HUES64 (cell line): ENCODE data around the gene KNSTRN.

Experiments
- H3K27ac ChIP-seq: 2 replicates; pipeline ENCODE4 v1.7.0; 2013; ENCODE audit warnings: low read depth, low read length, inconsistent platforms
- H3K27me3 ChIP-seq: 2 replicates; pipeline ENCODE4 v1.6.1; 2013; ENCODE audit warnings: mild to moderate bottlenecking, low read length; ENCODE audit not compliant: insufficient read depth
- H3K36me3 ChIP-seq: 2 replicates; pipeline ENCODE4 v1.6.1; 2013; ENCODE audit warnings: mild to moderate bottlenecking, low read length; ENCODE audit not compliant: insufficient read depth
- H3K4me1 ChIP-seq: 2 replicates; pipeline ENCODE4 v1.6.1; 2013; ENCODE audit warnings: mild to moderate bottlenecking, low read length, moderate library complexity; ENCODE audit not compliant: insufficient read depth
- H3K4me3 ChIP-seq: 2 replicates; pipeline ENCODE4 v1.5.1; 2013; ENCODE audit warnings: mild to moderate bottlenecking, low read length, moderate library complexity
- H3K9ac ChIP-seq: 2 replicates; pipeline ENCODE4 v1.6.1; 2013; ENCODE audit warnings: mild to moderate bottlenecking, low read depth, low read length
- H3K9me3 ChIP-seq: 2 replicates; pipeline ENCODE4 v1.6.1; 2013; ENCODE audit warnings: low read depth, low read length; ENCODE audit not compliant: insufficient read depth
- WGBS: fragments of 150-250, 120-280 bp; methylation state at CpG from one replicate; pipeline ENCODE4 v1.1.7; 2013; ENCODE audit warnings: missing lambda C conversion rate; 5-methylcytosine and 5-hydroxymethylcytosine counted together

KNSTRN gene

DNA sequence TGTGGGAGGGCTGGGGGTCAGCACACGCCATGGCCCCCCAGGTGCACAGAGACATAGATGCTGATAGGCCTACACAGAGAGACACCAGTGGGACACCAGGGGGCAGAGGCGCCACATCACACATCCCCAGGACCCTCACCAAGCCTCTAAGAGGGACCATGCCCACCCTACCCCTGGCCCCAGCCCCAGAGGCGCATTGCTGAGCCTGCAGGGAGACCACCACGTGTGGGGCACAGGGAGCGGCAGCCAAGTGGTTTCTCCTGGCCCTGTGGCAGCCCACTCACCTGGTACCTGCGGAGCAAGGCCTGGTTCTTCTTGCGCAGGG lies 42.9 kb upstream of the KNSTRN start:
- H3K27ac ChIP-seq, result no peak overlapping the region
- 84% methylated on average over 7 of the region's 7 CpGs for WGBS
- no peaks in the 10 kb centered on the region for H3K36me3 ChIP-seq
- H3K9ac ChIP-seq, result no peak overlapping the region
- peaks cover 20% of the 10 kb centered on the region for H3K4me1 ChIP-seq
- no peaks in the 10 kb centered on the region for H3K9me3 ChIP-seq
- no peaks in the 10 kb centered on the region for H3K27me3 ChIP-seq
- no peak overlapping the region for H3K4me3 ChIP-seq

DNA sequence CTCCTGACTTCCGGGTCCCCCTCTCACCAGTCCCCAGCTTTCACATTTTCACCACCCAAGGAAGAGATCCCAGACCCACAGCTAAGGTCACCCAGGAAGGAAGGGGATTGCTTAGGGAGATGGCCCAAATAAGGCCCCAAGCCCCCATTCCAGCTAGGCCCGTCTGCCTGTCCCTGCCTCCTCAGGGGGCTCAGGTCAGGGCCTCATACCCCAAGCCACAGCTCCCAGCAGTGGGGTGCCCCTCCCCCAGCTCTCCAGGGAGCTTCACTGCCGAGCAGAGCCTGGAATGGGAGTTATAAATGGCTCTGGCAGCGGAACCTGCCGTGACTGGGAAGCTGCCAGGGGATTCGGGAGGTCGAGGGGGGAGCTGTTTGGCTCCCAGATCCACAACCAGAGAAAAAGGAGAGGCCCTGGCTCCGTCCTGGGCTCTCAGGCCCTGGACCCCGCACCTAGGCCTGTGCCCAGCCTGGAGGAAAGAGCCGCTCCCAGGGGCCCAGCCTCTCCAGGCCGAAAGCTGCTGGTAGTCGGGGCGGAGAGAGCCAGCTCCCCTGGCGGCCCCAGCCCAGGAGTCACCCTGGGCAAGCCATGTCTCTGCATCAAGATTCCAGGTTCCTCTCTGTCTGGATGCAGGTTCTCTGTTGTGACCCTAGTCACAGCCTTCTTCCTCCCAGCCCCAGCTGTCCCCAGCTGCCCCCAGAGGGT lies 42.3 kb upstream of the KNSTRN start:
- H3K36me3 ChIP-seq, result no peaks in the 10 kb centered on the region
- no peaks in the 10 kb centered on the region for H3K27me3 ChIP-seq
- H3K9me3 ChIP-seq, result no peaks in the 10 kb centered on the region
- peak overlapping the region; percentile 14; the same call in 1 of the 2 replicates for H3K9ac ChIP-seq
- peaks cover 20% of the 10 kb centered on the region for H3K4me1 ChIP-seq
- no peak overlapping the region for H3K4me3 ChIP-seq
- 68% methylated on average over 14 of the region's 14 CpGs for WGBS
- no peak overlapping the region for H3K27ac ChIP-seq

GRCh38 chr15:40340740-40341400 lies 41.7 kb upstream of the KNSTRN start, which contains the start of gene CCDC9B:
Gene CCDC9B, minus strand, starts transcription at chr15:40340939. Its CDS starts 120 bp downstream, at chr15:40340819.
- Histone ChIP-seq H3K9ac (peak within 1 kb of the TSS; percentile 14), H3K27ac (no peak within 1 kb of the TSS), H3K4me3 (no peak within 1 kb of the TSS), H3K4me1 (peaks cover 20% of the 10 kb centered on the region), H3K9me3 (no peaks in the 10 kb centered on the region), H3K27me3 (no peaks in the 10 kb centered on the region), H3K36me3 (no peaks in the 10 kb centered on the region)
- 61% methylated on average over 17 of the region's 17 CpGs for WGBS

- Histone ChIP-seq H3K4me3 (no peak overlapping the region), H3K36me3 (no peaks in the 10 kb centered on the region), H3K27ac (no peak overlapping the region), H3K4me1 (peaks cover 20% of the 10 kb centered on the region), H3K27me3 (no peaks in the 10 kb centered on the region), H3K9me3 (no peaks in the 10 kb centered on the region), H3K9ac (no peak overlapping the region)
- 84% methylated on average over 7 of the region's 7 CpGs for WGBS
Observed at GRCh38 chr15:40342416-40343320, 39.9 kb upstream of the KNSTRN start.

DNA sequence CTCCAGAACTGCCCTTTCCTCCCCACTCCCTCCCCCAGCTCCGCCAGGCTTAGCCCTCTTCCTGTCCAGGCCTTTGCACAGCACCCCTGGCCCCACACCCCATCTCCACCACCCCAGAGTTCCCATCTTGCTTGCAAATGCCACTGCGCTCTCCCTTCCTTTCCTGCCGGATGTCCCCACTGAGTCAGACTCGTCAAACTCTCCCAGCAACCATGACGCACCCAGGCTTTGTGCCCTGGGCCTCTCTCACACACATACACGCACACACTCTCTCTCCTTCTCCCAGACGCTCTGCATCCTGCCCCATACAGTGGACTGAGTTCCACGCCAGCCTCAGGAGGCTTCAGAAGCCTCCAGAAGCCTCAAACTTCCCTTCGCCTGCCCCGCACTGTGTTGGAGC lies 39.0 kb upstream of the KNSTRN start:
- no peaks in the 10 kb centered on the region for H3K36me3 ChIP-seq
- H3K4me3 ChIP-seq, result no peak overlapping the region
- no peak overlapping the region for H3K9ac ChIP-seq
- H3K4me1 ChIP-seq, result peaks cover 13% of the 10 kb centered on the region
- H3K27ac ChIP-seq, result no peak overlapping the region
- 78% methylated on average over 10 of the region's 10 CpGs for WGBS
- H3K27me3 ChIP-seq, result no peaks in the 10 kb centered on the region
- no peaks in the 10 kb centered on the region for H3K9me3 ChIP-seq

- Histone ChIP-seq H3K36me3 (no peaks in the 10 kb centered on the region), H3K4me1 (peaks cover 13% of the 10 kb centered on the region), H3K9me3 (no peaks in the 10 kb centered on the region), H3K9ac (no peak overlapping the region), H3K27me3 (no peaks in the 10 kb centered on the region), H3K4me3 (no peak overlapping the region), H3K27ac (no peak overlapping the region)
- 63% methylated on average over 6 of the region's 6 CpGs for WGBS
Observed at GRCh38 chr15:40344217-40344616, 38.3 kb upstream of the KNSTRN start.

- H3K4me3 ChIP-seq, result no peak overlapping the region
- peaks cover 13% of the 10 kb centered on the region for H3K4me1 ChIP-seq
- 55% methylated on average over 15 of the region's 15 CpGs for WGBS
- H3K9me3 ChIP-seq, result no peaks in the 10 kb centered on the region
- H3K36me3 ChIP-seq, result no peaks in the 10 kb centered on the region
- H3K27ac ChIP-seq, result no peak overlapping the region
- no peaks in the 10 kb centered on the region for H3K27me3 ChIP-seq
- H3K9ac ChIP-seq, result no peak overlapping the region
Observed at GRCh38 chr15:40344631-40345120, 37.8 kb upstream of the KNSTRN start.

GRCh38 chr15:40345225-40345866 lies 37.2 kb upstream of the KNSTRN start:
- H3K27ac ChIP-seq, result no peak overlapping the region
- H3K9me3 ChIP-seq, result no peaks in the 10 kb centered on the region
- no peak overlapping the region for H3K9ac ChIP-seq
- peaks cover 7% of the 10 kb centered on the region for H3K4me1 ChIP-seq
- 87% methylated on average over 10 of the region's 10 CpGs for WGBS
- H3K36me3 ChIP-seq, result no peaks in the 10 kb centered on the region
- no peak overlapping the region for H3K4me3 ChIP-seq
- no peaks in the 10 kb centered on the region for H3K27me3 ChIP-seq

- H3K27me3 ChIP-seq, result no peaks in the 10 kb centered on the region
- 85% methylated on average over 6 of the region's 6 CpGs for WGBS
- H3K27ac ChIP-seq, result no peak overlapping the region
- H3K36me3 ChIP-seq, result no peaks in the 10 kb centered on the region
- H3K4me3 ChIP-seq, result no peak overlapping the region
- no peaks in the 10 kb centered on the region for H3K9me3 ChIP-seq
- H3K9ac ChIP-seq, result no peak overlapping the region
- 0 out of 2 replicates have a peak, but pooled peaks cover 2% of the 10 kb centered on the region for H3K4me1 ChIP-seq
Observed at GRCh38 chr15:40345867-40346578, 36.5 kb upstream of the KNSTRN start.
